Measurements from ENCODE around the gene DDB1.
A peak's percentile ranks its signal among the peaks of the same experiment; 100 is the strongest.

DDB1 gene

GRCh38 chr11:61334434-61335354, 1.8 kb upstream of the DDB1 start:
- no peak for DNase-seq

GRCh38 chr11:61333550-61334433, 887 bp upstream of the DDB1 start:
- DNase-seq = no peak

GRCh38 chr11:61332281-61332796, 566 bp downstream of the DDB1 start:
- no peak for DNase-seq

DNA sequence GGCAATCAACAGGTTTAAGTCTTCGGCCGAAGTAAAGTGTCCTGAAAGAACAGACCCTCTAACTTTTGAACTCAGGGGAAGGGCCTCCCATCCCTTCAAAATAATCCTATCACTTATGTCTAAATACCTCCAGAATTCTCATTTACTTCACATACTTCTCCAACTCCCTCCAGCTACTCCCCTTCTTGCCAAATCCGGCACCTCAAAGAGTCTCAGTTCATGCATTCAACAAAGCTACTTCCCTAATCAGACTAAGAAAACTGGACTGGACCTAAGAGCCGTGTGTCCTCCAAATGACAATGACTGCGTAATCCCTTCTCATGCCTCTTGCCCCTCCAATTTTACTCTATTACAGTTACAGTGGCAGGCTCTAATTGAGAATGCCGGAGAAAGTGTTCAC, 1.3 kb downstream of the DDB1 start:
- DNase-seq = no peak

GRCh38 chr11:61329871-61330270, 3.0 kb downstream of the DDB1 start:
- no peak for DNase-seq

GRCh38 chr11:61328351-61328750, 4.6 kb downstream of the DDB1 start:
- no peak for DNase-seq

GRCh38 chr11:61327669-61328071, 5.2 kb downstream of the DDB1 start:
- no peak for DNase-seq

GRCh38 chr11:61325649-61326414, 7.1 kb downstream of the DDB1 start:
- no peak for DNase-seq

DNA sequence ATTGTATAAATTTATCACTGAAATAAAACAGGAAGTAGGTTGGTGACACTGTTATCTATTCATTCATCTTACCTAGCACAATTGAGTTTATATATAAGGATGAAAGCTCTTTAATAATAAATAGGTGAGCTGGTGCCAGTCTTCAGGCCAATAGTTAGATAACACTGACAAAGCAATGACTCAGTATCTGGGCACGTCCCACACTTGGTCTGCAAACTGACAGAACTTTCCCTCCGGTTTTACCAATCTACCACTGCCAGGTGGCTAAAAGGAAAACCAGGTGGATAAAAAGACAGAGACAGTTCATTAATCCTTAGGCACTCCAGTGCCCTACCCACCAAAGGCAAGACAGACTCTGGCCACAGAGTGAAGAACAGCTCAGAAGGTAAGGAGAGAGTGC, 17.6 kb downstream of the DDB1 start:
- no peak for DNase-seq

GRCh38 chr11:61310749-61311148, 22.2 kb downstream of the DDB1 start:
- no peak for DNase-seq

DNA sequence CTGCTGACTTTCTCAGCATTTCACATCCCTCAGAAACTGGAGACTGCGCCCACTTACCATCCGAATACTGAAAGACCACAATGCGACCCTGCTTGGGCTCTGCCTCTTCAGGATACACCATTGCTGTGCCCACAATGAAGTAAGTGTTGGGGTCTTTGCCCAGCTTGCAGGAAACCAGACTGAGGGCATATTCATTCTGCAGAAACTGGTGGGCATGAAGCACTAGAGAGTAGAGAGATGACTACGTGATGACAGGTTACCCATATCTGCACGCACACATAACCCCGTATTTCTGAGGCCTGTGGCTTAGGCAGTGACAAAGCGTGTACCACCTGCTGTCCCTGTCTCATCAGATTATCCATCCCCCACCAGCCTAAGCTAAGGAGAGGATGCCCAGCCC, 23.2 kb downstream of the DDB1 start:
- no peak for DNase-seq

DNA sequence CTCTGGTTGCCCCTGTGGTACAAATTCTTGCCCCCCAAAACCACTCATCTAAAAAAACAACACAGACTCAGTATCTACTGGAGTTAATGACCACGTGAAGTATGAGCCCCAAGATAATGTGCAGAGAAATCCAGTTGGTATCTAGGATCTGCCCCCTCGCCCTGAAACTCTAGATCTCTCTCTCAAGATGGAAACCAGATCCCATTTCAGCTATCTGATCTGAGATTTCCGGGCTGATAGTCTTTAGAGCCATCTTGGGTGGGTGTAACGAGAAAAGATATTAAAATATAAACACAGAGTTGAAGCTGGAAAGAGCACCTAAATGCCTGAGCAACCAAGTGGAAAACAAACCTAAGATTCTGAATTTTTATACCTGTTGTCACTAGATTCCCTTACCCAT, 23.8 kb downstream of the DDB1 start:
- no peak for DNase-seq

- DNase-seq = no peak
Measured at GRCh38 chr11:61307354-61307753, 25.6 kb downstream of the DDB1 start.

- no peak for DNase-seq
Measured at GRCh38 chr11:61306221-61306620, 26.7 kb downstream of the DDB1 start.

DNA sequence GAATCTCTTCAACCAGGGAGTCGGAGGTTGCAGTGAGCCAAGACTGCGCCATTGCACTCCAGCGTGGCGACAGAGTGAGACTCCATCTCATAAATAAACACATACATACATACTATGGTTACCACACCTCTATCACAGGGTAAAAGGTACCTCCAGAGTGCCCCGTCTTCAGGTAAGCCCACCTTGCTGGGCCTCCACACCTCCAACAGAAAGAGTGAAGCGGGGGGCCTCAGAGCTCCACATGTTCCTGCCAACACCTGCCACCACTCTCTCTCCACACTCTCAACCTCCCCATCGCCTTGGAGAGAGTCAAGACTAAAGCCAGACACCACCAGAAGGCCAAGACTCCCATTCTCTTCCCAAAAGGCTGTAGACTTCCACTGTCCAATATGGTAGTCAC, 27.5 kb downstream of the DDB1 start:
- no peak for DNase-seq

DNA sequence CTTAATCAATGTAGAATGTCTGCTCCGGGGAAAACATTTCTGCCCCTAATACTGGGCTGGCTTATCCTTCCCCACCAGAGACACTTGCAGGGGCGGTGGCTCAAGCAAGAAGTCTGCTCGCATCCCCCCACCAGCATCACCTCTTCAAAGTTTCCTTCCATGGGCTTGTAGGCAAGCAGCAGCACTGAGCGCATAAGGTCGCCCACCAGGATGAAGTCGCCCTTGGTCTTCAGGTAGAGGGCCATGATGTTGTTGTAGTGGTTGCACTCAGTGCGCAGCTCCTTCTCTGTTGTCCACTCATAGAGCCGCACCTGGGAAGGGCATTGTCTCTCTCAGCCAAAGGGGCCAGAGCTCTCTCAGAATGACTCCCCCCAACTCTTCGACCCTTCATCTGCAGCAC, 29.2 kb downstream of the DDB1 start:
- no peak for DNase-seq

DNA sequence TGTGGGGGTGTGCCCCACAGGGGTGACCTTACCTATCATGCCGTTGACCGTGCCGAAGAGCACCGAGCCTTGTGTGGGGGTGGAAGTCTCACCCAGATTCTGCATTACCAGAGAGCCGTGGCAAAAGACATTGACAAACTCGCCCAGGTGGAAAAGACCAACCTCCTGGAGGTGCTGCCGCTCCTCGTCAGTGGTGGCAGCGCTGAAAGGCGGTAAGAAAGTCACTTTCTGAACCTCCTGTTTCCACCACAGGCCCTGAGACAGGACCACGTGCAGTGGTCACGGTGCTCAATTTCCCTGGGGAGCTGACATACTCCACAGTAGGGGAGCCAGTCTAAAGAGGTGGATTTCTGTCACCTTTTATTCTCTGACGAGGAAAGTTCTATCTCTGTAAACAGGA, 30.4 kb downstream of the DDB1 start:
- DNase-seq = no peak

DNA sequence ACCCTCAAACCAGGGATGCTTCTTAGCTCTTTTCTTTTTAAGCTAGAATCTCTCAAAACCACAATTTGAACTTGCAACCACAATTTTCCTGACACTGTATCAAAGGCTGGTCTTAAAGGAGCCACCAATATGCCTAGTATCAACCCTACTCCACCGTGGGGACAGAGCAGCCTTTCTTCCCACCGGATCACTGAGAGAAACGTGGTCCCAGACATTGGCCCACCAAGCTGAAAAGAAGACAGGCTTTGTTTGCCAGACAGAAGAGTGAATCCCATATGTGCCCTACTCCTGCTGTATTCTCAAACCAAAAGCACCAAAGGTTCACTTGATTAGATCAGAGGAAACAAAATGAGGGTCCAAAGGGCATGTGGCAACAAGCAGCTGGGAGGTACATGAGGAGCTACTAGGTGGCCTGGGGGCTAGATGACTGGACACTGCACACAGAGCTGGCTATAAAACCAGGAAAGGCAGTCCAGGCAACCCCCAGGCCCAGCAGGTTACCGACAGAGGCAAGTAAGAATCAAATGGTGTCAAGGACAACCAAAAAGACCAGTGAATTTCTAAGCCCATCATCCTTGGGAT, 34.2 kb downstream of the DDB1 start:
- no peak for DNase-seq

GRCh38 chr11:61297746-61298145, 35.2 kb downstream of the DDB1 start:
- DNase-seq = peak; percentile 22

DNA sequence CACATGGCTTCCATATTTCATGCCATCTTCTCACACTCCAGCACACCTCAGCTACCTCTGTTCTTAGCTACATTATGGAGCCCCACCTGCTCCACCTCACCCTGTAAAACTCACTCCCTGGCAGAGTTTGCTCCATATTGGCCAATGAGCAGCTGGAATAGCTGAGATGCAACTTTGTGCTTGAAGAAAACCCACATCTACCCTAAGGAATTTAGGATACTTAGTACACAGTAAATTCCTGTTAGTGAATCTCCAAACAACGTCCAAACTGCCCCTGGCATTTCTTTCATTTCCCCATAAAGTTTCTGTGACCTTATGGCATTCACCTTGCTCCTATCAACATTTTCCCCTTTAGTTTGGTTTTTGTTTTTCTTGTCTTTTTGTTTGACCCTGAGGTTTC, 35.6 kb downstream of the DDB1 start:
- no peak for DNase-seq

DNA sequence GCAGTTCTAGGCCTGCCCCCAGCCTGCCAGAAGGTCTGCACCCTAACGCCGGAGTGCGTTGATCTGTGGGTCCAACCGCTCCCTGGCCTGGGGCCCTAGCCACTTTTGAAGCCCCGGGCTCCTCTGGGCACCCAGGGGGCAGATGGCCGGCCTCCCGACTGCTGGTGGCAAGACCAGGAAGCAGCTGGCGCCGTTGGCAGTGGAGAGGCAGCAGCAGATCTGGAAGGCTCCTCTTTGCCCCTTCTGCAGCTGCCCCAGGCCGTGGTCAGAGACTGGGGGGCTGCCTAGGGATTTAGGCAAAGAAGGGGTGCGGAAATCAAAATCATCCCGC, 37.3 kb downstream of the DDB1 start:
- DNase-seq = no peak

DNA sequence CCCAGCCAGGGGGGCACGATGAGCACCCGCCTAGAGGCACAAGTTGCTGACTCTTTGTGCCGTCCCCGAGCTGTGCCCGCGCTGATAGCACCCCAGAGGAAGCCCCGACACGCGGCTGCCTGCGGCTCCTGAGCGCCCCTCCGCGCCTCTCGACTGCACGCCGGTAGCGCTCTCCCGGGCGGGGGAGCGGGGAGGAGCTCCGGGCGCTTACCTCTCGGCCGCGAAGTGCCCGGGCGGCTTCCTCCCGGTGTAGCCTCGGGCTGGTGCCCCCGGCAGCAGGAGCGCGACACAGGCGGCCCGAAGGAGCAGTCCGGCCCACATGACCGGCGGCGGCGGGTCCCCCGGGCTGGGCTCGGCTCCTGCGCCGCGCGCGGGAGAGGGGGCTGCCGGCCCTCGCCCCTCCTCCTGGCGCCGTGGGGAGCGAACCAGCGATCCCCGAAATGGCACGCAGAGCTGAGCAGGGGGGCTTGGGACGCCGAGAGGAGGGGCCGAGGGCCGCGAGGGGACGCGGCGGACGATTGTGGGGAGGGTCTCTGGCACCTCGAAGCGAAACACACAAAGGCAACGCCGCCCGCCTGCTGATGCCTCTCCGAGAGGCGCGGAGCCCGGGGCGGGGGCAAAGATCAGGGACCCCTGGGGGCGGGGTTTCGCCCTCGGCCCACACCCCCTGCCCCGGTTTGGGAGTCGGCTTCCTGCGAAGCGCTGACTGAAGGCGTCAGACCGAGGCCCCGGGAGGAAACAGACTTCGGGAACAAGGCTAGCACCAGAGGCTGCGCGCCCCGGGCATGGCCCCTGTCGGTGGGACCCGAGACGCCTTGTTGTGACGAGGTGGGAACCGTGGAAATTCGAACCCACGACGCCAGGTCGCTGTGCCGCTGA, 37.9 kb downstream of the DDB1 start, which contains the start of gene VWCE:
TSS of gene VWCE (minus strand) at position 600 of the 879 bp plus-strand sequence. CDS start at position 321, 279 bp downstream.
- DNase-seq = no peak
